HCT116 (cell line): ENCODE data around the gene CSF2RB.

Experiments
- REST ChIP-seq: IDR thresholded peaks from 2 replicates; pipeline ENCODE4 v1.6.1; 2012; ENCODE audit warnings: low read depth
- TCF7L2 ChIP-seq: IDR thresholded peaks from 2 replicates; pipeline ENCODE4 v1.7.0; 2011; ENCODE audit warnings: borderline replicate concordance, inconsistent platforms; ENCODE audit not compliant: insufficient read depth, insufficient read length; ENCODE audit errors: extremely low read depth

- TF ChIP-seq REST (no peak), TCF7L2 (no peak)
Observed at GRCh38 chr22:36871669-36872081, 41.8 kb upstream of the CSF2RB start.
